ENCODE measurements around the gene KIAA0513.
"Not testable (repeated sequence)": the region's sequence is repeated elsewhere in the genome, so short reads cannot be mapped to it uniquely, and the experiment has no call there.

Gene KIAA0513

DNA sequence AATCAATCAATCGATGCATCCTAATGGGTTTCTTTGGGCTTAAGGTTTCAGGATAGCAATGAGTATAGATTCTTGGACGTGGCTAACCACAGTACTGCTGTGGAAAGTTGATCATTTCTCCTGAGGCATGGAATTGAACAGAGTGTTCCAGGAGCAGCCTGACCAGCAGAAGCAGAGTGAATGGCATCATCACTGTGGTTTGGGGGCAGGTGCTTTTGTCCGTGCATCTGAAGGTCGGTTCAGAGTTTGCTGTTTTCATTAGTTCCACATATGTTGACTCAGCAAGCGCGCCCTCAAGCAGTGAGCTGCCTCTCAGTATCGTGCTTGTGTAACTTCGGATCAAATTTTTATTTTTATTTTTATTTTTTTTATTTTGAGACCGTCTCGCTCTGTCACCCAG, 24.9 kb downstream of the KIAA0513 start:
- no peak for DNase-seq

DNA sequence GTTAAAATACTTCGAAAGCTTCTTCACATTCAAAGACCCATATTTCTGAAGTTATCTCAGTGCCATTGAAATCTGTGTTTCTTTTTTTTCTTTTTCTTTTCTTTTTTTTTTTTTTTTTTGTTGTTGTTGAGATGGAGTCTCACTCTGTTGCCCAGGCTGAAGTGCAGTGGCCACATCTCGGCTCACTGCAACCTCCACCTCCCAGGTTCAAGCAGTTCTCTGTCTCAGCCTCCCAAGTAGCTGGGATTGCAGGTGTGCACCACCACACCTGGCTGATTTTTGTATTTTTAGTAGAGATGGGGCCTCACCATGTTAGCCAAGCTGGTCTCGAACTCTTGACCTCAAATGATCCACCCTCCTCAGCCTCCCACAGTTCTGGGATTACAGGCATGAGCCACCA, 26.7 kb downstream of the KIAA0513 start:
- DNase-seq, result not testable (repeated sequence)

DNA sequence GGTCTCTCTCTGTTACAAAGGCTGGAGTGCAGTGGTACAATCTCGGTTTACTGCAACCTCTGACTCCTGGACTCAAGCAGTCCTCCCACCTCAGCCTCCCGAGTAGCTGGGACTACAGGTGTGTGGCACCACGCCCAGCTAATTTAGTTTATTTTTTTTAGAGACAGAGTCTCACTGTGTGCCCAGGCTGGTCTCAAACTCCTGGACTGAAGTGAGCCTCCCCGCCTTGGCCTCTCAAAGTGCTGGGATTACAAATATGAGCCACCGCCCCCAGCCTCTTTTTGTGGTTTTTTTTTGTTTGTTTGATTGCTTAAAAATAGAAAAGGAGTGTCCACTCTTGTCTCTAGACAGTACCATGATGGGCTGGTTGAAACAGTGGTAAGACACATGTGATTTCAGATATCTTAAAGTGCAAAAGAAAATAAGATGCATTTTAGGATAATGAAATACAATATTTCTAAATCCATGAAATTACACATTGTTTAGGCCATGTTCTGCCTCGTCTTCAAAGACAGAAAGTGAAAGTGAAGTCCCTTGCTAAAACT, 27.4 kb downstream of the KIAA0513 start:
- DNase-seq, result no peak

DNA sequence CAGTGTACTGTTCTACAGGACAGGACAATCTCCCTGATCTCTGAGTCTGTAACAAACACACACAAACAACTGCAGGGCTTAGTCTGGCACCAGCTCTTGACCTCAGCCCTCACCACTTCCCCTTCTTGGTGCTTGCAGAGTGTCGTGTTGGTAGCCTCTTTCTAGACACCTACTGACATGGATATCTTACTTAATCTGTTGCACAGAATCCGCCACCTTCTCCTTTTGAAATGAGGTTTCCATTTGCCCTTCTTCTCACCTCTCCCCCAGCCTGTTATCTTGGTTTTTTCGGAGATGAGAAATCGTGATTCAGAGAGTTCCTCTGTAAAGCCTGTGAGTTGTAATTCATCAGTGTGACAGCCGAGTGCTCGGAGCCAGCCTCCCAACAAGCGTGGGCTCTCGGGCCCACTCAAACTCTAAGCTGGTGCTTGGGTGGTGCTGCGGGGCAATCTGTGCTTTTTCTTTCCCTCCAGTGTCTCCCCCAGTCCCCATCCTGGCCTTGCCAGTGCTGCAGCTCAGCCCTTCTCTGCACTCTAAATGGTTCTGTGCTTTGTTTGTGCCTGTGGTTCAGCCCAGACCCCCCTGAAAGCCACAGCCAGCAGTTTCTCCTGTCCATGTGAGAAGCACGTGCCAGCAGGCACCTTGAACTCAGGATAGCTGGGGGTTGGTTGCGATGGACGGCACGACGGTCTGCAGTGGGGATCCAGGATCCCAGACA, 28.1 kb downstream of the KIAA0513 start:
- DNase-seq, result no peak

DNA sequence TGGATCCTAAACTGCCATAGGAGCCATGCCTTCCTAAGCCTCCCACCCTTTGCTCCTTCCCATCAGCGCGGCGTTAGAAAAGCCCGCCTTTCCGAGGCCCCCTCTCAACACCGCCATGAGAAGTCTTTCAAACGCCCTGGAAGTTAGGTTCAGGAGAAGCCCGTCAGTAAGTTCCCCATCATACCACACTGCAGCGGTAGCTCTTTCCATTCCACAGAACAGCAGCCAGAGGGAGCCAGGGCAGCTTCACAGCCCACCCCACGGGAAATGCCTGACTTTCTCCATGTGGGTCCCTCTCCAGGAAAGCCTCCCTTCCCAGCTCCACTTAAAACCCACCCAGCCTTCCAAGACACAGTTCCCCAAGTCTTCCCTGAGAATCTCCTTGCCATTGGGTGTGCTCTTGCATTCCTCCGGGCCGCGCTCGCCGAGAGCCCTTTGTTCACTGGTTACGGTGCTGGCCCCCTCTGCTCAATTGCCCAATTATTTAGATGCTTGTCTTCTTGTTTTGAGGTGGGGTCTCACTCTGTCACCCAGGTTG, 28.7 kb downstream of the KIAA0513 start:
- no peak for DNase-seq

DNA sequence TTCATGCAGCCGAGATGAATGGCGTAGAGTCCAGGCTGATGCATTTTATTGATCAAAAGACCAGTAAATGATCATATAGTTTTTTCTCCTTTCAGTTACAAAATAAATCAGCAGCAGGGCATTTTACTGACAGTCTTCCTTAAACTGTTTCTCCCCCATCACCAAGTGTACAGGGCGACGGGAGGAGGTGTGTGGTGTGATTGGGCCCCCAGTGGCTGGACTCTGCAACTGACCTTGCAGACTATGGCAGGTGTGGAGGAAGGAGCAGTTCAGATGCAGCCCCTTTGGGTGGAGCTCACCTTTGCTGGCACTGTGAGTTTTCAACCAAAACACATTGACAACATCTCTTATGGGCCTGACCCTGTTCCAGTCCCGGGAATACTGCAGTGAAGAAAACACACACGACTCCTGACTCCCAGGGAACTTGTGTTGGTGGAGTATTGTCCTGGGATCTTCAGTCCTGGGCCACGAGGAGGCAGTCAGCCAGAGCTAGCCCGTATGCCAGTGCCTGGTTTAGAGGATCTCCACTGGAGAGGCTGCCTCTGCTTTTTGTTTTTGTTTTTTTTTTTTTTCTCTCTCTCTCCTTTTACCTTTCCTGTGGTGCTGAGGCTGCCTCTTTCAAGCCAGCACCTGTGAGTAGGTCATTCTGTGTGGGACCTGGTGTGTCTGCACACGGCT, 29.8 kb downstream of the KIAA0513 start:
- no peak for DNase-seq

DNA sequence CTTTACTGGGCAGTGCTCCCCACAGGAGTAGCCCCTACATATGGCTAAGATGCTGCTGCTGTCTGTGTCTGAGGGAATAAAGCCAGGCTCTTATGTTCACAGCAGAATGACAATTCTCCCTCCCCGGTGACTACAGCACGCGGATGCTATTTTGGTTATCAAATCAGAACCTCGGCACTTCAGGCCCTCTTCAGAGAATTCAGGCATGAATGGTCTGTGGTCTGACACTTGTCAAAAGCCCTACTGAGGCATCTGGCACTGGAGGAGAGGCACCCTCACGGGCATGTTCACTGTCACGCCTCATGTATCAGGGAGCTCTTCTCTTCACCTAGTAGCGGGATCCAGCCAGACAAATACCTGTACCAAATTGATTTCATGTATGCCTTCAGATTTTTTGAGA, 30.4 kb downstream of the KIAA0513 start:
- no peak for DNase-seq

DNA sequence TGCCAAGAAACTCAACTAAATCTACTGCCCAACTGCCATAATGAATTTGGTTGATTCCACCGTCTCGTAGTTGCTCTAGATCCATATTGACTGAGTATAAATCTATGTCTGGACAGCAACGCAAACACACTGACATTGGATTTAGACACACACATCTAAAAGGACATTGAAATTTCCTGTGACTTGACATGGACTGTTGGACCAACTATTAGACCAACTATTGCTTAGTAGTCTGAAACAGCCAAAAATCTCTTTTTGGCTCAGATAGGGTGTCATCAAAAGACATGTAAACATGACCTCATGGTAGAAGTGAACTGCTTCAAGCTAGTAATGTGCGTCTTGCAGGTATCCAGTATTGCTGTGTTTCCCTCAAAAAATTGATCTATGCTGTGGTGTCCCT, 31.3 kb downstream of the KIAA0513 start:
- no peak for DNase-seq

DNA sequence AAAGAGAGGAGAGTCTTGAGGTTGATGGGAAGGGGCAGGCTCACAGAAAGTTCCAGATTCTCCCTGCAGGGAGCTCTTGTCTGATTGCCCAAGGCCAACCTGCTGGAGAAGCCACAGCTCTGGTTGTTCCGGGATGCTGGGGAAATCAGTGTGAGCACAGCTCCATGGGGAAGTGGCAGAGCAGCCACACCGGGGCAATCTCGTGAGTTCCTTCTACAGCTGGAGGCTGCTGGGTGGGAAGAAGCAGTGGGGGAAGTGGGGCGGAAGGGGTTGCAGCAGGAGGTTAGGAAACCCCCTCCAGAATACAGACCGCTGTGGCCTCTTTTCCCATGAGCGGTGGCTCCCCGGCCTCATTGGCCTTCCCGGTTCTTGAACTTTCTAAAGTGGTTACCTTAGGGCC, 34.0 kb downstream of the KIAA0513 start:
- no peak for DNase-seq

DNA sequence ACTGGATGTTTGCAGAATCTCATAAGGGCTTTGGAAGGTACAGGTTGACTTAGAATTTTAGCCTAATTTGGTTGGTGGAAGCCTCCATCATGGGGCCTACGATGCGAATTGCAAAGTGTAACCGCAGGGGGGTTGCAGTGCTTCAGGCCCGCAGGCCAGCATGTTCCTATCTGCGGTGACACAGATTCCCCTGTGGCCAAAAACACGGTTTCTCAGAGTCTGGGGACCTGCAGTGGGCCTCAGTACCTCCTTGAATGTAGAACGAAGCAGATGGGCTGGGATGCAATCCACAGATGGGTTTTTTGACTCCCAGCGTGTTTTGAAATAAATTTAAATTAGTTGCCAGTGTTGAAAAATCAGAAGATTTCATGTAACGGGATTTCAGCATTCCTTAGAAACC, 34.7 kb downstream of the KIAA0513 start:
- DNase-seq, result no peak

DNA sequence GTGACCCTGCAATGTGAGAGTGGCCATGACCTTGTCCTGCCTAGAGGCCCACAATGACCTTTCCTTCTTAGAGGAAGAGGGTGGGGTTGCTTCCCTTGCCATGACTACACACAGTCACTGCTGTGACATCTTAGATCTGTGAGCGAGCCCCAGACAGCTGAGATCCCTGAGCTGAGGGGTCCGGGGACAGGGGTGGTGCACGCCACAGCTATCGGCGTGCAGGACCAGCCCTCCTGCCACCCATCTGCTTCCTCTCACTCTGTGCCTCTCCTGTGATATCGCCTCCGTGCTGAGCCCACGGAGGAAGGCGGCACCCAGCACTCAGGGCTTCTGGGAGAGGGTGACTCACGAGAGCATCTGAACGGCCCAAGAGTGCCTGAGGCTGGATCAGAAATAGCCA, 35.2 kb downstream of the KIAA0513 start:
- no peak for DNase-seq

DNA sequence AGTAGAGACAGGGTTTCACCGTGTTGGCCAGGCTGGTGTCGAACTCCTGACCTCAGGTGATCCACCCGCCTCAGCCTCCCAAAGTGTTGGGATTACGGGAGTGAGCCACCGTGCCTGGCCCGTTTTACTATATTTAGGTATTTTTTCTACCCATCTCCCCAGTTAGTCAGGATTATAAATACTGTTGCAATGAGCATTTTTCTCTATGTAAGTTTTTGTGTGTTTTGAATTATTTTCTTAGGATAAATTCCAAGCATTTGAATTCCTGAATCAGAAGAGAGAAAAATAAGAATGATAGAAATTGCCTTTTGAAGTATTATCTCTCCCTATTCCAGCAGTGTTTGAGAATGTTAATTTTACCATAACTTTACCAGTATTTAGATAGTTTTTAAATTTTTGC, 36.6 kb downstream of the KIAA0513 start:
- no peak for DNase-seq

DNA sequence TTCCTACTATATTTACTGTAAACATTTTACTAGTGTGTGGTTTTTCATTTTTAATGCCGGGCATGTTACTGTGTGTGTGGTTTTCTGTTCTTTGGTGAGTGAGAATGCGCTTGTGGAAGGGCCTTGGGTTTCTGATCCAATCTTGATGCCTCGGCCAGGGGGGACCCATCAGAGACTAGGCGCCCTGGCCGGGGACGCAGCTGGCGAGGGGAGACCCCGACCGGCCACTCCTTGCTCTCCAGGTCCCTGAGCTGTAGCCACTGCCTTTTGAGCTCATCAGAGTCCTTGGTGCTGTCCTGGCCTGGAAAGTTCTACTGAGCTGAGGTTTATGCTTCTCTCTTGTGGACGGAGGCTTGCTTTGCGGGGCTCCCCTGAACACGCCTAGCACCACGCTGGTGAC, 37.5 kb downstream of the KIAA0513 start:
- no peak for DNase-seq

DNA sequence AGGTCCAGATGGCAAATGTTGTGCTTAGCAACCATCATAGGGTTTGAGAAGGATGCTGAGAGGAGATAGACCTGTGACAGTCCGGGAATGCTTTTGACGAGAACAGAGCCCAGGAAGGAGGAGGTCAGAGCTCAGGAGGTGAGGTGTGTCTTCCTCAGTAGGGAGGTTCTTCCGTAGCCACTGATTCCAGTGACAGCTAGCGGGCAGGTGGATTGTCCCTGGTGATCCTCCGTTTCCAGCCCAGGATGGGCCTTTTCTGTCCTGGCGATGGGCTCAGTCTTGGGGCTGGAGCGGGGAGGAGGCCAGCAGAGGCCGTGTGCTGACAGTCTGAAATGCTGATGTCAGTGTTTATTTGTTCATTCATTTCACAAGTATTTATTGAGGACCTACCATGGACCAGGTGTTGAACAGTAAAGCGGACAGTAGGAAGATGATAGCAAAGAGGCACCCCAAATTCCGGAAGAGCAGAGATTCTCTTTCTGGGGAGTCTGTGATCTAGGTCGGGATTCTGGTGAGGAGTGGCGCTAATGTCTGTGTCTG, 38.8 kb downstream of the KIAA0513 start:
- DNase-seq, result no peak

DNA sequence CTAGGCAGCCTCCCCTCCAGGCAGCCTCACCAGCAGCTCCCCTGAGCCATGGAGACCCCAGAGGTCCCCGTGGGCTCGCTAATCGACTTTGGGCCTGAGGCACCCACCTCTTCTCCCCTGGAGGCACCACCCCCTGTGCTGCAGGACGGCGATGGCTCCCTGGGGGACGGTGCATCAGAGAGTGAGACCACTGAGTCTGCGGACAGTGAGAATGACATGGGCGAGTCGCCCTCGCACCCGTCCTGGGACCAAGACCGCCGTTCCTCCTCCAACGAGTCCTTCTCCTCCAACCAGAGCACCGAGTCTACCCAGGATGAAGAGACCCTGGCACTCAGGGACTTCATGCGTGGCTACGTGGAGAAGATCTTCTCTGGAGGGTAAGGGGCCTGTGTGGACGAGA, 39.4 kb downstream of the KIAA0513 start:
- no peak for DNase-seq

DNA sequence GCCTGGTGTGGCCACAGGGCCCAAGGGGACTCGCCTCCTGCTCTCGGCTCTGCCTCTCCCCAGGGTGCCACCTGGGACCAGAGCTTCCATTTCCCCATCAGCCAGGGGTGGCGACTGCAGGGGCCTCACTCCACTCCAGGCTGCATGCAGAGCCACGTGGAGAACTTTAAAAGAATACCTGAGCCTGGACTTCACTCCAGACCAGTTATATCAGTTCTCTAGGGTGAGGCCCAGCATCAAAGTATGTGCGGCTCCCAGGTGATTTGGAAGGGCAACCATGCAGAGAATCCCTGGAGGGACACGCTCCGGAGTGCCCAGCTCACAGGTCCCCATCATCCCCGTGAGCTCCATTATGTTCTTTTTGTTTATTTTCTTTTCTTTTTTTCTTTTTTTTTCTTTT, 39.8 kb downstream of the KIAA0513 start:
- DNase-seq, result no peak

DNA sequence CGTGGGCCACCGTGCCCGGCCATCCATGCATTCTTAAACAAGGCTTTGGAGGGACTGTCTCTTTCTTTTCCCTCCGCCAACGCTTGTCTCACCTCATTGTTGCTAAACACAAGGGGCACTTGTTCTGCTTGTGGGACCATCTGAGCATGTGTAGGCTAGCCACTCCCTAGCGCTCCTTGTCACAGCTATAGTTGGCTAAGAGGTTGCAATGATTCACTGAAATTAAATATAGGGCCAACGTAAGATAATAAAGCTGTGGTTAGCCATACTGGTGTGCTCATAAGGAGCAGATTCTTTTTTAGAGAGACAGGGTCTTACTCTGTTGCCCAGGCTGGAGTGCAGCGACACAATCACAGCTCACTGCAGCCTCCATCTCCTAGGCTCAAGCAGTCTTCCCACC, 41.2 kb downstream of the KIAA0513 start:
- DNase-seq, result no peak

DNA sequence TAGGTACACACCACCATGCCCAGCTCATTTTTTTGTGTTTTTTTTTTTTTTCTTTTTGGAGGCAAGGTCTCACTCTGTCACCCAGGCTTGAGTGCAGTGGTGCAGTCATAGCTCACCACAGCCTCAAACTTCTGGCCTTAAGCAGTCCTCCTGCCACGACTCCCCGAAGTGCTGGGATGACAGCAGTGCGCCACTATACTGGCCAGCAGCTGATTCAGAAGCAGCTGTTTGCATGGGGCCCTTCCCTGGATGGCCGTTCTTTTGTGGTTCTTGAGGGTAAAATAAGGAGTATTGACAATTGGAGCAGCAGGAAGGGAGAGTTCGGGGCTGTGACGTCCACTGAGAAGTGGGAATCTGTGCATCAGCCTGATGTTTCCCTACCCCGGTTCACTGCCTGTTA, 41.6 kb downstream of the KIAA0513 start:
- no peak for DNase-seq

DNA sequence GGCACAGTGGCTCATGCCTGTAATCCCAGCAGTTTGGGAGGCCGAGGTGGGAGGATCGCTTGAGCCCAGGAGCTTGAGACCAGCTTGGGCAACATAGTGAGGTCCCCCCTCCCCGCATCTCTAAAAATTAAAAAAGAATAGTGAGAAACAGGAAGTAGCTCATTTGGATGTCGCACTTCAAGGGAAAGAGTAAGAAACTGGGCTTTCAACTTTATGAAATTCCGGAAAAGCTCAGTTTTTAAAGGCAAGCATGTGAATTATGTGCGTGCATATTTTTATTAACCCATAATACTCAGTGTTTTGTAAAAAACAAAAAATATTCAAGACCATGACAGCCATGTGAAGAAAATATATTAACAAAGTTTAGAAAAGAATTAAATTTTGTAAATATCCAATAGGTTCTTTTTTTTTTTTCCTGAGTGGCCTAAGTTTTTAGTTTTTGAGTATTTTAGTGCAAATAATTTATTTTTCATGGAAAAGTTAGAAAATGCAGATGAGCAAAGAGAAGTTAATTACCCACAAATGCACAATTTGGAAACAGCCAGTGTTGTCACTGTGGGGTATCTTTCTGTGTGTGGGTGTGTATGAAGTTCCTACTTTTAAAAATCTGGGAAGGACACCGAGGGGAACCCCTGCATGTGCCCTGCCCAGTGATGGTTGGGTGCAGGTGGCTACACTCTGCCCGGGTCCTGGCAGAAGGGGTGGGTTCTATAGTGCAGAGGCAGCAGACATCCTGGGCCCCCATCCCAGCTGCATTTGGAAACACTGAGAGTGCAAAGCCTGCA, 44.7 kb downstream of the KIAA0513 start:
- no peak for DNase-seq

DNA sequence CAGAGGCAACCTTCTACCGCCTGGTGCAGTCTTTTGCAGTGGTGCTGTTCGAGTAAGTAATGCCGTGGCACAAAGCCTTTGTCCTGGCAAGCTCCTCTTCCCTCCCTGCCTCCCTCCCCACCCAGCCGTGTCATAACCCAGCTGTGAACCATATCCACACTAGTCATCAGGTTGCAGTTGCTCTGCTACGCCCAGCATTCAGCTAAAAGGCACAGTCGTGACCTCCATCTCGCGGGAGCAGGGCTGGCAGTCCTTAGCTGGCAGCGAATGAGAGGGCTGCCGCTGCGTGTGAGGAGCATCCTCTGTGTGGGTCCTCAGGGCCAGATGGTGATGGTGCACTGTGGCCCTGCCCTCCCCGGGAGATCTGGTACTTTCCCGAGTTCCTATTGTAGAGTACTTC, 45.4 kb downstream of the KIAA0513 start:
- DNase-seq, result no peak

DNA sequence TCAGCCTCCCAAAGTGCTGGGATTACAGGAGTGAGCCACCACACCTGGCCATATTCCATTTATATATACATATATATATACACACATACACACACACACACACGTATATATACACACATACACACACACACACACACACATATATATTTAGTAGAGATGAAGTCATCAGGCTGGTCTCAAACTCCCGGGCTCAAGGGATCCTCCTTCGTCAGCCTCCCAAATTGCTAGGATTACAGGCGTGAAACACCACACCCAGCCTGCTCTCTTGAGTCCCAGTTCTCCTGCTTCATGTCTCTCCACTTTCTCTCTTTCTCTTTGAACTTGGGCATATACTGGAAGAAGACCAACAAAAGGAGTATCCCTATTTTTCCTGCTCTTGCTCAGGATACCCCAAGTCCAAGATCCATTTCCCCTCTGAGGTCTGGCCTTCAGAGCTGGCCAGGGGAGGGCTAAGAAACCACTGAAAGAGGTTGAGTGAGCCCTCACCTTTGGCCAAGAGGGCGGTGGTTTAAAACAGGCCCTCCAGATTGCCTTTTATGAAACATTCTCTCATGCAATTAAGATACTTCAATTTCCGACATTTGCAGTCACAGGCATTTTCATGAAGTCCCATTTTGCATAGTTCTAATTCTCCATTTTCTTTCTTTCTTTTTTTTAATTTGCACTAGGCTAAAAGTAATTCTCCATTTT, 46.8 kb downstream of the KIAA0513 start:
- DNase-seq, result no peak

DNA sequence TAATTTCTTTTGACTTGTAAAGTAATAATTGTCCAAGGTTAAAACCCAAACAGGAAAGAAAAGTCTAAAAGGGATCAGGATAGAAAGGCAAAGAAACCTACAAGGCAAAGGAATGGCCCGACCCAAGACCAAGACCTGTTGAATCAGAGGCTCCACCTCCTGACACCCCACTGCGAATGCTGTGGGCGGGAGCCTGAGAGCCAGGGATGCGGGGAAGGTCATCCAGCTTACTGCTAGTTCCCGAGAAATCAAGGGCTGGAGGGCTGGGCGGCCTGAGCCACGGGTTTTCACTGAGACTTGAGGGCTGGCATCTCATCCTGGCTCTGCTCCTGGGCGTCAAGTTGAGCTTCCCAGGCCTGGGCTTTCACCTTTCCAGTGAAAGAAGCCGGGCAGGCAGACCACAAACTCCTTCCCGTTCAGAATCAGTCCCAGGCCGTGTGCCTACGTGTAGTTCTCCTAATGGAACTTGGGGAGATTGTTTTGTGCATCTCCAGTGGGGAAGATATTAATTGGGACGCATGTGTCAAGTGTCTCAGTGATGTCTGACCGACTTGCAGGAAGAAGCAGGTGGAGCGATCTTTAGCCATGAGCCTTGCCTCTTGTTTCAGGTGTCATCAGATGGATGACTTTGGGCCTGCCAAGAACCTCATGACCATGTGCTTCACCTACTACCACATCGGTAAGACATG, 47.8 kb downstream of the KIAA0513 start:
- DNase-seq, result no peak
